Measurements from ENCODE around the gene TRPM6.

TRPM6 gene

DNA sequence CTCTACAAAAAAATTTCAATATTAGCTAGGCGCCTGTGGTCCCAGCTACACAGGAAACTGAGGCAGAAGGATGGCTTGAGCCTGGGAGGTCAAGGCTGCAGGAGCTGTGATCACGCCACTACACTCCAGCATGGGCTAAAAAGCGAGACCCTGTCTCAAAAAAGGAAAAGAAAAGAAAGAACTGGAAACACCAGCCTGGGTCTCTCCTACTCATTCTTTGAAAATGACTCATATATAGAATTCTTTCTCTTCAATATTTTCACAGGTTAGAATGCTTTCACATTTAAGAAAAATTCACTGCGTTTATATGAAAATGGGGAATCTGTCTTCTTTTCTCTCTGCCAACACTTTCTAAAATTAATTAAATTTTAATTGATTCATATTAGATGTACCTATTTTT, 115.6 kb downstream of the TRPM6 start:
- no peak overlapping the region for H3K4me3 Mint-ChIP-seq
- H3K27ac Mint-ChIP-seq = no peak overlapping the region
- peaks cover 14% of the 10 kb centered on the region for H3K27me3 Mint-ChIP-seq (ENCODE audit: low read depth)
- peaks cover 10% of the 10 kb centered on the region for H3K4me1 Mint-ChIP-seq (ENCODE audit: low read depth)
- H3K9me3 Mint-ChIP-seq = no peaks in the 10 kb centered on the region
- H3K36me3 Mint-ChIP-seq (ENCODE audit: low read depth) = no peaks in the 10 kb centered on the region

- no peaks in the 10 kb centered on the region for H3K36me3 Mint-ChIP-seq (ENCODE audit: low read depth)
- no peak overlapping the region for H3K4me3 Mint-ChIP-seq
- H3K9me3 Mint-ChIP-seq = no peaks in the 10 kb centered on the region
- peaks cover 14% of the 10 kb centered on the region for H3K27me3 Mint-ChIP-seq (ENCODE audit: low read depth)
- H3K27ac Mint-ChIP-seq = no peak overlapping the region
- peaks cover 10% of the 10 kb centered on the region for H3K4me1 Mint-ChIP-seq (ENCODE audit: low read depth)
These were observed 116.0 kb downstream of the TRPM6 start for GRCh38 chr9:74771672-74772071.

DNA sequence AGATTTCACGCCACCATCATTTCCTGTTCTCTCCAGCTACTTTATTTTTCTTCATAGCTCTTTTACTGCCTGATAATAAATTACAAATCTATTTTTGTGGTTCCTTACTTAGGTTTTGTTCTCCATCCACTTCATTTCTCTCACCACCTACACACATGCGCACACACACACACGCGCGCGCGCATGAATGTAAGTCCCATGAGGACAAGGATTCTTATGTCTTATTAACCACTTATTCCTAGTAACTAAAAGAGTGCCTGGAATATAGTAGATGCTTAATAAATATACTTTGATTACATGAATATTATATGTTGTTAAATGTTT, 116.5 kb downstream of the TRPM6 start:
- H3K27ac Mint-ChIP-seq = no peak overlapping the region
- no peaks in the 10 kb centered on the region for H3K9me3 Mint-ChIP-seq
- H3K4me1 Mint-ChIP-seq (ENCODE audit: low read depth) = peaks cover 10% of the 10 kb centered on the region
- peaks cover 12% of the 10 kb centered on the region for H3K27me3 Mint-ChIP-seq (ENCODE audit: low read depth)
- no peaks in the 10 kb centered on the region for H3K36me3 Mint-ChIP-seq (ENCODE audit: low read depth)
- no peak overlapping the region for H3K4me3 Mint-ChIP-seq

GRCh38 chr9:74770508-74771261, 117.0 kb downstream of the TRPM6 start:
- H3K36me3 Mint-ChIP-seq (ENCODE audit: low read depth) = no peaks in the 10 kb centered on the region
- no peak overlapping the region for H3K27ac Mint-ChIP-seq
- H3K27me3 Mint-ChIP-seq (ENCODE audit: low read depth) = peaks cover 9% of the 10 kb centered on the region
- H3K4me3 Mint-ChIP-seq = no peak overlapping the region
- H3K4me1 Mint-ChIP-seq (ENCODE audit: low read depth) = peaks cover 10% of the 10 kb centered on the region
- no peaks in the 10 kb centered on the region for H3K9me3 Mint-ChIP-seq

GRCh38 chr9:74765481-74765971, 122.2 kb downstream of the TRPM6 start:
- no peaks in the 10 kb centered on the region for H3K4me1 Mint-ChIP-seq (ENCODE audit: low read depth)
- H3K4me3 Mint-ChIP-seq = no peak overlapping the region
- no peaks in the 10 kb centered on the region for H3K9me3 Mint-ChIP-seq
- peaks cover 10% of the 10 kb centered on the region for H3K27me3 Mint-ChIP-seq (ENCODE audit: low read depth)
- no peak overlapping the region for H3K27ac Mint-ChIP-seq
- H3K36me3 Mint-ChIP-seq (ENCODE audit: low read depth) = no peaks in the 10 kb centered on the region

DNA sequence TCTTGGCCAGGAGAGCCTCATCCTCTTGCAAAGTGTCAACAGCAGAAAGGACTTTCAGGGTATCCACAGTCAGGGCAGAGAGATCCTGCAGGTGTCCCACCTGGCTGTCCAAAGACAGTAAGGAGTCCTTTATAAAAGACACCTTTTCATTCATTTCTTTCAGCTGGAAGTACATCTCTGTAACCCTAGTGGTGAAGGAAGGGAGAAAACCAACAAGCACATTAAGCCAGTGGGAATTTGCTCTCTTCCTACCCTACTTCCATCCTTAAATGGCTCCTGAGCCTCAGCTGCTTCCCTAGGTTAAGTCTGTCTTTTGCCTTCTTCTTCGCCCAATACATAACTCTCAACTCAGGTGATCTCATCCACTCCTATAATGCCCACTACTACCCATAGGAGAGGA, 124.8 kb downstream of the TRPM6 start:
- Mint-ChIP-seq H3K9me3 (no peaks in the 10 kb centered on the region), H3K27ac (no peak overlapping the region), H3K4me1 (ENCODE audit: low read depth) (no peaks in the 10 kb centered on the region), H3K27me3 (ENCODE audit: low read depth) (peaks cover 5% of the 10 kb centered on the region), H3K36me3 (ENCODE audit: low read depth) (no peaks in the 10 kb centered on the region), H3K4me3 (no peak overlapping the region)

GRCh38 chr9:74760031-74760700, 127.6 kb downstream of the TRPM6 start:
- Mint-ChIP-seq H3K27me3 (ENCODE audit: low read depth) (peaks cover 5% of the 10 kb centered on the region), H3K4me1 (ENCODE audit: low read depth) (no peaks in the 10 kb centered on the region), H3K36me3 (ENCODE audit: low read depth) (no peaks in the 10 kb centered on the region), H3K4me3 (no peak overlapping the region), H3K9me3 (no peaks in the 10 kb centered on the region), H3K27ac (no peak overlapping the region)

DNA sequence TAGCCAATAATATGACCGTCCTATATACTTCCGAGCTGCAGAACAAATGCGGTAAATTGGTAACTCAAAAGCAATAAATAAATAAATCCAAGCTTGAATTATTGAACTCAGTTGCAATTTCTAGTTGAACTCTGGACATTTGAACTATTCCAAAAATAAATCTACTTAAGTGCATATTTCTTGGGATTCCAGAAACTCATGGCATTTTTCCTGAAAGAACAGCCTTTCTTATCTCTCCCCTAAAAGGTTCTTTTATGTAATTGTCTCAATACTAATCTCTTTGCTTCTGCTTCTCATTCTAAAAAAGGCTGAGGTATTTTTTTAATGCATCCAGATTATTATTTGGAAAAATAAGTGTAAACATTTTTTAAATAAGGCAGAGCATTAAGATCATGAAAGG, 131.7 kb downstream of the TRPM6 start:
- H3K9me3 Mint-ChIP-seq = no peaks in the 10 kb centered on the region
- H3K4me3 Mint-ChIP-seq = no peak overlapping the region
- no peak overlapping the region for H3K27ac Mint-ChIP-seq

DNA sequence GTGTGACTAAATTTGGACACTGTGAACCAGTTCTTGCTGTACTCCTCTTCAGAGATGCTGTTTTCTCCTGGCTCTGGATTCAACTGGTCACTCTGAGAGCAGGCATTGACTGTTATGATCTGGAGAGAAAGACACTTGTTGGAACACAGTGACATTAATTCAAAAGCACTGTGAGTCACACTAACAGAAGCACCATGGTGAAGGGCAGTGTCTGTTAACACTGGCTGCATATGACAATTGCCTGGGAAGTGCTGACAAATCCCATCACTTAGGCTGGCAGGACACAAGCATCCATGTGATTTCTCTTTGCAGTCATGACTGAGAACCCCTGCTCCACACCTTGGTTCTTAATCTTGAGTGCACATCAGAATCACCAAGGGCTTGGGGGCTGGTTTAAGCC, 132.4 kb downstream of the TRPM6 start:
- H3K9me3 Mint-ChIP-seq = no peaks in the 10 kb centered on the region
- H3K27ac Mint-ChIP-seq = no peak overlapping the region
- peaks cover 7% of the 10 kb centered on the region for H3K27me3 Mint-ChIP-seq (ENCODE audit: low read depth)
- H3K36me3 Mint-ChIP-seq (ENCODE audit: low read depth) = no peaks in the 10 kb centered on the region
- H3K4me3 Mint-ChIP-seq = no peak overlapping the region
- H3K4me1 Mint-ChIP-seq (ENCODE audit: low read depth) = no peaks in the 10 kb centered on the region

More for the DNA sequence above, 131.7 kb downstream of the TRPM6 start:
- Mint-ChIP-seq H3K27me3 (ENCODE audit: low read depth) (peaks cover 4% of the 10 kb centered on the region), H3K4me1 (ENCODE audit: low read depth) (no peaks in the 10 kb centered on the region), H3K36me3 (ENCODE audit: low read depth) (no peaks in the 10 kb centered on the region)

GRCh38 chr9:74753650-74754049, 134.1 kb downstream of the TRPM6 start:
- no peaks in the 10 kb centered on the region for H3K9me3 Mint-ChIP-seq
- no peaks in the 10 kb centered on the region for H3K36me3 Mint-ChIP-seq (ENCODE audit: low read depth)
- no peaks in the 10 kb centered on the region for H3K4me1 Mint-ChIP-seq (ENCODE audit: low read depth)
- no peak overlapping the region for H3K4me3 Mint-ChIP-seq
- no peak overlapping the region for H3K27ac Mint-ChIP-seq
- H3K27me3 Mint-ChIP-seq (ENCODE audit: low read depth) = peaks cover 7% of the 10 kb centered on the region

- H3K4me1 Mint-ChIP-seq (ENCODE audit: low read depth) = no peaks in the 10 kb centered on the region
- no peak overlapping the region for H3K4me3 Mint-ChIP-seq
- no peaks in the 10 kb centered on the region for H3K9me3 Mint-ChIP-seq
- no peak overlapping the region for H3K27ac Mint-ChIP-seq
- no peaks in the 10 kb centered on the region for H3K36me3 Mint-ChIP-seq (ENCODE audit: low read depth)
- H3K27me3 Mint-ChIP-seq (ENCODE audit: low read depth) = peaks cover 24% of the 10 kb centered on the region
These were observed 138.8 kb downstream of the TRPM6 start for GRCh38 chr9:74748966-74749365.

GRCh38 chr9:74742792-74743730, 144.7 kb downstream of the TRPM6 start:
- Mint-ChIP-seq H3K4me3 (no peak overlapping the region), H3K27me3 (ENCODE audit: low read depth) (peaks cover 49% of the 10 kb centered on the region), H3K4me1 (ENCODE audit: low read depth) (no peaks in the 10 kb centered on the region), H3K27ac (no peak overlapping the region), H3K36me3 (ENCODE audit: low read depth) (no peaks in the 10 kb centered on the region), H3K9me3 (no peaks in the 10 kb centered on the region)

DNA sequence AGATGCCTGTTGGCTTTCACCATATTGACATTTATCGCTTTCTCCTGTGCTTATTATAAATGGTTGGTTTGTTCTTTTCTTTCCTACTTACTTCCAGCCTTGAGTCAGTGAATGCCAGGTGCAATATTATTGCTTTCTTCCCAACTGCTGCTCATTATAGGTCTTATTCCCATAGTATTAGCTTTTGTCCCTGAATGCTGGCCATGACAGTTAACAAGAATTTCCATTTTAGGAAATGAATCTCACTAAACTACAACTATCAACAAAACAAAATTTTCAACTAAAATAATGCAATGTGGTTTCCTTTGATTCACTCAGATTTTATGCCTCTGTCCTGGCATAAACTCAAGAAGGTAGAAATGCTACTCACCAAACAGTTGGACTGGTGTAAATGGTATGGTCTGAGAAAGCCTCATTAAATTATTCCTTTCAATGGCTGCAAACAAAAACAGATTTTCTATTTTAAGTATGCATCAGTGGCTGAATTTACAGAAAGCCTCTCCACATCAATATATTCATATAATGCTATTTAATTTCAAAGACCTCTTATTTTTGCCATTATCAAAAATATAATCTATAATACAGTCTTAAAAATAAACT, 145.4 kb downstream of the TRPM6 start:
- Mint-ChIP-seq H3K4me3 (no peak overlapping the region), H3K27me3 (ENCODE audit: low read depth) (peaks cover 49% of the 10 kb centered on the region)

GRCh38 chr9:74736646-74737045, 151.1 kb downstream of the TRPM6 start:
- H3K27ac Mint-ChIP-seq = no peak overlapping the region
- peaks cover 5% of the 10 kb centered on the region for H3K4me1 Mint-ChIP-seq (ENCODE audit: low read depth)
- H3K9me3 Mint-ChIP-seq = no peaks in the 10 kb centered on the region
- H3K36me3 Mint-ChIP-seq (ENCODE audit: low read depth) = no peaks in the 10 kb centered on the region
- no peak overlapping the region for H3K4me3 Mint-ChIP-seq
- peaks cover 23% of the 10 kb centered on the region for H3K27me3 Mint-ChIP-seq (ENCODE audit: low read depth)

More for the DNA sequence above, 145.4 kb downstream of the TRPM6 start:
- Mint-ChIP-seq H3K4me1 (ENCODE audit: low read depth) (no peaks in the 10 kb centered on the region), H3K27ac (no peak overlapping the region), H3K36me3 (ENCODE audit: low read depth) (no peaks in the 10 kb centered on the region), H3K9me3 (no peaks in the 10 kb centered on the region)
